Ovary (tissue), 9 donors: ENCODE results near the gene SNX24. TPM values are rescaled to one million over a fixed set of nuclear protein-coding genes. Genes with fewer than 3 reads are reported as not detected.
"Not testable (repeated sequence)": the region's sequence is repeated elsewhere in the genome, so short reads cannot be mapped to it uniquely, and the experiment has no call there.

Experiments
- DNase-seq, 5 donors: peaks; one replicate each; pipeline ENCODE4 v3.0.0-alpha.2; 2019 to 2020
- H3K27ac ChIP-seq, 2 donors: fragments of 200-600 bp; one replicate each; pipeline versions ENCODE4 v1.5.1 to v1.8.0; 2019 to 2022
- H3K27me3 ChIP-seq: fragments of 200-600 bp; one replicate; pipeline ENCODE4 v1.8.0; 2022
- H3K36me3 ChIP-seq: fragments of 200-600 bp; sonication (generic); one replicate; pipeline ENCODE4 v1.5.1; 2019
- H3K4me1 ChIP-seq: one replicate; pipeline ENCODE4 v1.8.1; 2013; ENCODE audit warnings: mild to moderate bottlenecking, moderate library complexity; ENCODE audit not compliant: insufficient read depth
- H3K4me3 ChIP-seq: fragments of 200-600 bp; sonication (generic); one replicate; pipeline ENCODE4 v1.5.1; 2017
- H3K9me3 ChIP-seq, 2 donors: fragments of 200-600 bp in 1 of 2; sonication (generic) in 1 of 2; one replicate each; pipeline versions ENCODE4 v1.5.1 to v1.8.1; 2013 to 2019; ENCODE audit warnings: mild to moderate bottlenecking in 1 of 2, moderate library complexity in 1 of 2
- EP300 ChIP-seq: sonication (generic); formaldehyde crosslinking; IDR thresholded peaks from one replicate; pipeline ENCODE4 v1.6.1; 2017; ENCODE audit warnings: antibody characterized with exemption
- POLR2A ChIP-seq: fragments of 450-650 bp; IDR thresholded peaks from one replicate; pipeline ENCODE4 v1.6.1; 2017; ENCODE audit warnings: antibody characterized with exemption, mild to moderate bottlenecking, moderate library complexity
- WGBS, 3 donors: extraction: QIAGEN DNeasy Blood & Tissue Kit in 1 of 3; methylation state at CpG; one replicate each; pipeline versions ENCODE4 v1.1.5 to v1.1.7; 2013 to 2017; 5-methylcytosine and 5-hydroxymethylcytosine counted together
- intact Hi-C, 4 donors: fragments of 100-400 bp; cut with DNase I; formaldehyde crosslinking; loops; one replicate each; pipeline versions ENCODE4 v1.11.0 to v1.15.1; 2022 to 2023
- polyA plus RNA-seq, 2 donors: library from polyadenylated mRNA; stranded (reverse); fragments of 200-250 nt in 1 of 2; fragments of 350-450 nt in 1 of 2; fragmentation: Illumina TruSeq in 1 of 2; extraction: RNeasy Lipid Tissue Mini Kit (QIAGEN cat#74804) in 1 of 2; gene quantifications; one replicate each; pipeline ENCODE4 v1.2.3, GENCODE V29; 2013 to 2014
- total RNA-seq, 7 donors: library from RNA; depleted of rRNA in 2 of 7; stranded (reverse); fragments of >200 nt in 2 of 7; fragmentation: NEBNext Ultra II Directional in 3 of 7; extraction: Animal tissue kit (Norgen Biotek cat#: 25700) in 3 of 7; gene quantifications; one replicate each; pipeline versions ENCODE4 v1.1.0 to v1.2.4, GENCODE V29; 2016 to 2023
- TF ChIP-seq, protein P1 (sequence below), 3 donors: fragments of 450-650 bp in 2 of 3; fragments of 200-600 bp in 1 of 3; IDR thresholded peaks; one replicate each; pipeline versions ENCODE4 v1.5.1 to v1.8.0; 2016 to 2022; ENCODE audit warnings: antibody characterized with exemption in 3 of 3, mild to moderate bottlenecking in 1 of 3
- donor health status: DM: no; HTN: no; CAD: no; lungs with moderate emphysema.
- donor health status: DM: no; HTN: no; CAD: no.
- donor health status: Bipolar disorder and iron deficiency.
- donor health status: DM: yes; HTN: yes; CAD: no.
- donor health status: DM: no; HTN: no; CAD: no.
- donor health status: DM: yes; HTN: yes; CAD: no.

SNX24 gene
- total and polyA plus RNA-seq, 9 donors = 4.1 to 19.1 (median 9.0) TPM

DNA sequence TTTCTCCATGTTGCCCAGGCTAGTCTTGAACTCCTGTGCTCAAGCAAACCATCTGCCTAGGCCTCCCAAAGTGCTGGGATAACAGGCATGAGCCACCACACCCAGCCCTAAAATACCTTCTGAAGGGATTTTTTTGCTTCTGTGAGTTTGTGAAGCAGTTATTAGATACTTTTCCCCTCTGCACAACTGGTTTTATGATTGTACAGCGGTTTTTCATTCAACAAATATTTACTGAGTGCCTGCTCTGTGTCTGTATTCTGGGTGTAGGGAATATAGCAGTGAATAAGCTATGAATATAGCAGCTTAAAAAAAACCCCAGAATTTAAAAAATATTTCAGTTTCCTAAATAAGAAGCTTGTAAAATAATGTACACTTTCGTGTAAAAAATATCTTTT is 2.3 kb downstream of the SNX24 start:
- intact Hi-C loops = no loop called here
- no peak for TF ChIP-seq EP300
- TF ChIP-seq POLR2A = no peak
- WGBS, 3 donors = 94 to 95% (median 94%) methylated on average over 2 of the region's 2 CpGs
- H3K4me3 ChIP-seq = no peak overlapping the region
- H3K27ac ChIP-seq = no peak overlapping the region
- H3K4me1 ChIP-seq = peaks cover 2% of the 10 kb centered on the region
- no peaks in the 10 kb centered on the region for H3K27me3 ChIP-seq
- DNase-seq = no peak
- H3K9me3 ChIP-seq = no peaks in the 10 kb centered on the region
- H3K36me3 ChIP-seq = no peaks in the 10 kb centered on the region

- DNase-seq = no peak
- Histone ChIP-seq H3K36me3 (no peaks in the 10 kb centered on the region), H3K4me3 (no peak overlapping the region), H3K9me3 (no peaks in the 10 kb centered on the region), H3K27me3 (no peaks in the 10 kb centered on the region), H3K4me1 (peaks cover 2% of the 10 kb centered on the region), H3K27ac (no peak overlapping the region)
- 94 to 100% (median 97%) methylated on average over 1 of the region's 1 CpG for WGBS, 3 donors
- TF ChIP-seq, protein P1, sequence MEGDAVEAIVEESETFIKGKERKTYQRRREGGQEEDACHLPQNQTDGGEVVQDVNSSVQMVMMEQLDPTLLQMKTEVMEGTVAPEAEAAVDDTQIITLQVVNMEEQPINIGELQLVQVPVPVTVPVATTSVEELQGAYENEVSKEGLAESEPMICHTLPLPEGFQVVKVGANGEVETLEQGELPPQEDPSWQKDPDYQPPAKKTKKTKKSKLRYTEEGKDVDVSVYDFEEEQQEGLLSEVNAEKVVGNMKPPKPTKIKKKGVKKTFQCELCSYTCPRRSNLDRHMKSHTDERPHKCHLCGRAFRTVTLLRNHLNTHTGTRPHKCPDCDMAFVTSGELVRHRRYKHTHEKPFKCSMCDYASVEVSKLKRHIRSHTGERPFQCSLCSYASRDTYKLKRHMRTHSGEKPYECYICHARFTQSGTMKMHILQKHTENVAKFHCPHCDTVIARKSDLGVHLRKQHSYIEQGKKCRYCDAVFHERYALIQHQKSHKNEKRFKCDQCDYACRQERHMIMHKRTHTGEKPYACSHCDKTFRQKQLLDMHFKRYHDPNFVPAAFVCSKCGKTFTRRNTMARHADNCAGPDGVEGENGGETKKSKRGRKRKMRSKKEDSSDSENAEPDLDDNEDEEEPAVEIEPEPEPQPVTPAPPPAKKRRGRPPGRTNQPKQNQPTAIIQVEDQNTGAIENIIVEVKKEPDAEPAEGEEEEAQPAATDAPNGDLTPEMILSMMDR (IDR thresholded peaks at IDR 0.05) = no peak
- TF ChIP-seq EP300 (no peak), POLR2A (no peak)
- intact Hi-C loops = no loop called here
These were observed 4.4 kb downstream of the SNX24 start for GRCh38 chr5:122849771-122850170.

DNA sequence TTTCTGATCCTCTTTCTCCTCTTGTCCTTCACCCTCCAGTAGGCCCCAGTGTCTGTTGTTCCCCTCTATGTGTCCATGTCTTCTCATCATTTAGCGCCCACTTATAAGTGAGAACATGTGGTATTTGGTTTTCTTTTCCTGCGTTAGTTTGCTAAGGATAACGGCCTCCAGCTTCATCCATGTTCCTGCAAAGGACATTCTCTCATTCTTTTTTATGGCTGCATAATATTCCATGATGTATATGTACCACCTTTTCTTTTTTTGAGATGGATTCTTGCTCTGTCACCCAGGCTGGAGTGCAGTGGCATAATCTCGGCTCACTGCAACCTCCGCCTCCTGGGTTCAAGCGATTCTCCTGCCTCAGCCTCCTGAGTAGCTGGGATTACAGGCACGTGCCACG is 12.1 kb downstream of the SNX24 start:
- 94 to 100% (median 100%) methylated on average over 8 of the region's 8 CpGs for WGBS, 3 donors

GRCh38 chr5:122858451-122858850 is 13.0 kb downstream of the SNX24 start:
- H3K9me3 ChIP-seq = no peaks in the 10 kb centered on the region
- 85 to 91% (median 89%) methylated on average over 1 of the region's 1 CpG for WGBS, 3 donors

More for the DNA sequence above, 12.1 kb downstream of the SNX24 start:
- H3K27ac ChIP-seq, H3K27me3 ChIP-seq, H3K4me3 ChIP-seq, H3K9me3 ChIP-seq, intact Hi-C loops, H3K4me1 ChIP-seq, DNase-seq, H3K36me3 ChIP-seq: not testable (repeated sequence)

GRCh38 chr5:122863240-122863639 is 17.8 kb downstream of the SNX24 start:
- no peak for DNase-seq
- H3K27me3 ChIP-seq = no peaks in the 10 kb centered on the region
- H3K4me1 ChIP-seq = no peaks in the 10 kb centered on the region
- no peaks in the 10 kb centered on the region for H3K36me3 ChIP-seq
- no peak for TF ChIP-seq EP300
- TF ChIP-seq, protein P1 (IDR thresholded peaks at IDR 0.05) = no peak
- no peak for TF ChIP-seq POLR2A
- 66 to 73% (median 71%) methylated on average over 2 of the region's 2 CpGs for WGBS, 3 donors
- no peak overlapping the region for H3K27ac ChIP-seq
- H3K9me3 ChIP-seq = no peaks in the 10 kb centered on the region
- intact Hi-C loops = no loop called here
- H3K4me3 ChIP-seq = no peak overlapping the region

More at GRCh38 chr5:122858451-122858850, 13.0 kb downstream of the SNX24 start:
- H3K27ac ChIP-seq = no peak overlapping the region
- no peaks in the 10 kb centered on the region for H3K27me3 ChIP-seq
- no peak overlapping the region for H3K4me3 ChIP-seq
- intact Hi-C loops = no loop called here
- no peaks in the 10 kb centered on the region for H3K4me1 ChIP-seq
- TF ChIP-seq POLR2A (no peak), EP300 (no peak)
- no peaks in the 10 kb centered on the region for H3K36me3 ChIP-seq
- DNase-seq = no peak

GRCh38 chr5:122863721-122864120 is 18.3 kb downstream of the SNX24 start:
- 94 to 98% (median 95%) methylated on average over 4 of the region's 4 CpGs for WGBS, 3 donors
- TF ChIP-seq, protein P1 (IDR thresholded peaks at IDR 0.05) = no peak
- no peak for TF ChIP-seq EP300
- TF ChIP-seq POLR2A = no peak
- no peaks in the 10 kb centered on the region for H3K4me1 ChIP-seq
- no peaks in the 10 kb centered on the region for H3K36me3 ChIP-seq
- no peaks in the 10 kb centered on the region for H3K9me3 ChIP-seq
- no peak for DNase-seq
- H3K27me3 ChIP-seq = no peaks in the 10 kb centered on the region
- H3K27ac ChIP-seq = no peak overlapping the region
- no peak overlapping the region for H3K4me3 ChIP-seq
- intact Hi-C loops = no loop called here
